ENCODE results near the gene NPEPPS.

NPEPPS gene

DNA sequence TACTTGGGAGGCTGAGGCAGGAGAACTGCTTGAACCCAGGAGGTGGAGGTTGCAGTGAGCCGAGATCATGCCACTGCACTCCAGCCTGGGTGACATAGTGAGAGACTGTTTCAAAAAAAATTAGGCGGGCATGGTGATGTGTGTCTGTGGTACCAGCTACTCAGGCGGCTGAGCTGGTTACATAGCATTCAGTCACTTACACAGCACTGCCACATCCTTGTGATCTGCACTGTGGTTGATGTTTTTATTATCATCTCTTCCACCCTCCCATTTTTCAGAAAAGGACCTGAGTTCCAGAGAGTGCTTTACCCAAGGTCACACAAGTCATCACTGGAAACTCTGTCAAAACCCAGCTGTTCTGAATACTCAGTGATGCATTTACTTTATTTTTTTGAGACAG, 104.0 kb downstream of the NPEPPS start:
- TF ChIP-seq, protein P1, sequence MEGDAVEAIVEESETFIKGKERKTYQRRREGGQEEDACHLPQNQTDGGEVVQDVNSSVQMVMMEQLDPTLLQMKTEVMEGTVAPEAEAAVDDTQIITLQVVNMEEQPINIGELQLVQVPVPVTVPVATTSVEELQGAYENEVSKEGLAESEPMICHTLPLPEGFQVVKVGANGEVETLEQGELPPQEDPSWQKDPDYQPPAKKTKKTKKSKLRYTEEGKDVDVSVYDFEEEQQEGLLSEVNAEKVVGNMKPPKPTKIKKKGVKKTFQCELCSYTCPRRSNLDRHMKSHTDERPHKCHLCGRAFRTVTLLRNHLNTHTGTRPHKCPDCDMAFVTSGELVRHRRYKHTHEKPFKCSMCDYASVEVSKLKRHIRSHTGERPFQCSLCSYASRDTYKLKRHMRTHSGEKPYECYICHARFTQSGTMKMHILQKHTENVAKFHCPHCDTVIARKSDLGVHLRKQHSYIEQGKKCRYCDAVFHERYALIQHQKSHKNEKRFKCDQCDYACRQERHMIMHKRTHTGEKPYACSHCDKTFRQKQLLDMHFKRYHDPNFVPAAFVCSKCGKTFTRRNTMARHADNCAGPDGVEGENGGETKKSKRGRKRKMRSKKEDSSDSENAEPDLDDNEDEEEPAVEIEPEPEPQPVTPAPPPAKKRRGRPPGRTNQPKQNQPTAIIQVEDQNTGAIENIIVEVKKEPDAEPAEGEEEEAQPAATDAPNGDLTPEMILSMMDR (IDR thresholded peaks at IDR 0.05; ENCODE audit: borderline replicate concordance, insufficient read depth, low read depth, low read length) = no peak
- H3K4me3 ChIP-seq (ENCODE audit: low read depth, low read length) = no peak overlapping the region

DNA sequence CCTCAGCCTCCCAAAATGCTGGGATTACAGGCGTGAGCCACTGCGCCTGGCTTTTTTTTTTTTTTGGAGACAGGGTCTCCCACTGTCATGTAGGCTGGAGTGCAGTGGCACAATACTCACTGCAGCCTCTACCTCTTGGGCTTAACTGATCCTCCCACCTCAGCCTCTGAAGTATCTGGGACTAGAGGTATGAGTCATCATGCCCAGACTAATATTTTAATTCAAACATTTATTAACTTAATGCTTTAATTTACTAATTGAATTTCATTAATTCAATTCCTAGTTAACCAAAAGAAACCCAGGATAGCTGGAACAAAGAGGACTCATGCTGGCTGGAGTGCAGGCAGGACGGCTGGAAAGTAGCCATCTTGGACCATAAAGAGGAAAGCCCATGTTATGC, 104.8 kb downstream of the NPEPPS start:
- no peak overlapping the region for H3K4me3 ChIP-seq (ENCODE audit: low read depth, low read length)
- TF ChIP-seq, protein P1 (IDR thresholded peaks at IDR 0.05; ENCODE audit: borderline replicate concordance, insufficient read depth, low read depth, low read length) = no peak

DNA sequence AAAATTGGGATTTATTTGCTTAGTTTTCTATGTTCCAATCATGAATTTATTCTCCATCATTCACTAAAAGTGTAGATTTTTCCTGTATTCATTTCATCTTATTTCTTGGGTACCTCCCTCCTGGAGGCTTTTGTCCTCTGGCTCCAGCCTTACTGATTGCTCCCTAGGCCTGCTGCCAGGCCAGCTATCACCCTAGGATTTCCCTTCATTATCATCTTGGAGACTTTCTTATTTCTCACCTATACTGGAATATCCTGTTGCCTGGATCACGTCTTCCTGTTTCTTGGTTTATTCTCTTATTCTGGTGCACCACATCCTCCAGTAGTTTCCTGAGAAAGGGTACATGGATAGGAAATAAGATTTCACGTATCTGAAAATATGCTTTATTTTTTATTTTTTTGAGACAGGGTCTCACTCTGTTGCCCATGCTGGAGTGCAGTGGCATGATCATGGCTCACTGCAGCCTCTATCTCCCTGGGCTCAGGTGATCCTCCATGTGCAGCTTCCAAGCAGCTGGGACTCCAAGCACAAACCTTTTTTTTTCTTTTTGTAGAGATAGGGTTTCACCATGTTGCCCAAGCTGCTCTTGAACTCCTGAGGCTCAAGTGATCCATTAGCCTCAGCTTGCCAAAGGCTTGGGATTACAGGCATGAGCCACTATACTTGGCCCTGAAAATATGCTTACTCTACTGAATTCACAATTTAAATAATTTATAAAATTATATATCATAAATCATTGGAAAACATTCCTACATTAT, 105.5 kb downstream of the NPEPPS start:
- H3K4me3 ChIP-seq (ENCODE audit: low read depth, low read length) = no peak overlapping the region
- TF ChIP-seq, protein P1 (IDR thresholded peaks at IDR 0.05; ENCODE audit: borderline replicate concordance, insufficient read depth, low read depth, low read length) = no peak

DNA sequence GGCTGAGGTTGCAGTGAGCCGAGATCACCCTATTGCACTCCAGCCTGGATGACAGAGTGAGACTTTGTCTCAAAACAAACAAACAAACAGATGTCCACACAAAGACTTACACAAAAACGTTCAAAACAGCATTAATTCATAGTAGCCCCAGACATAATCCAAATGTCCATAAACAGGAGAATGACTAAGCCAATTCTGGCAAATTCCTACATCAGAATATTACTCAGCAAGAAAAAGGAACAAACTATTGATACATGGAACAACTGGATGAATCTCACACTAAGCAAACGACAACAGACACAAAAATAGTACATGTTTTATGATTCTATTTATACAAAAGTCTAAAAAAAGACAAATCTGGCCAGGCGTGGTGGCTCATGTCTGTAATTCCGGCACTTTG, 108.0 kb downstream of the NPEPPS start:
- TF ChIP-seq, protein P1 (IDR thresholded peaks at IDR 0.05; ENCODE audit: borderline replicate concordance, insufficient read depth, low read depth, low read length) = no peak

DNA sequence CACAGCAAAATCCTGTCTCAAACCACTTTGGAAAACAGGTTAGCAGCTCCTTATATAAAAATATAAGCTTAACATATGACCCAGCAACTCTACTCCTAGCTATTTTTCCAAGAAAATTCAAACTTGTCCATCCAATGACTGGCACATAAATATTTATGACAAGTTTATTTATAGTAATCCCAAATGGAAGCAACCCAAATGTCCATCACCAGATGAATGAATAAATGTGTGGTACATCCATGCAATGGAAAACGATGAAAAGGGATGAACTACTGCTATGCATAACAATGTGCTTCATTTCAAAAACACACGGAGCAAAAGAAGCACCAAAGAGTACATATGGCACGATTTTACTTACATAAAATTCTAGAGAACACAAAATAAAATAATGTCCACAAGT, 109.2 kb downstream of the NPEPPS start:
- no peak overlapping the region for H3K4me3 ChIP-seq (ENCODE audit: low read depth, low read length)
- TF ChIP-seq, protein P1 (IDR thresholded peaks at IDR 0.05; ENCODE audit: borderline replicate concordance, insufficient read depth, low read depth, low read length) = no peak

More for the DNA sequence above, 108.0 kb downstream of the NPEPPS start:
- no peak overlapping the region for H3K4me3 ChIP-seq (ENCODE audit: low read depth, low read length)

DNA sequence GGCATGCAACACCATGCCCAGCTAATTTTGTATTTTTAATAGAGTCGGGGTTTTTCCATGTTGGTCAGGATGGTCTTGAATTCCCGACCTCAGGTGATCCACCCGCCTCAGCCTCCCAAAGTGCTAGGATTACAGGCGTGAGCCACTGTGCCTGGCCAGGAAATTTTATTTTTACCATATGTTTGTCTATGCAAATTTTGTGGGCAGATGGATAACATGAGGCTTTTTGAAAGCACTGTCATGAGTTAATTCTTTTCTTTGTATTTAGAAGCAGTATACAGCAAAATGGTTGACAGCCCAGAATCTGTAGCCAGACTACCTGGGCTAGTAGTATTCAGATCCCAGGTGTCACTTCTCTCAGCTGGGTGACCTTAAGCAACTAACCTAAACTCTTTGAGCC, 110.3 kb downstream of the NPEPPS start:
- TF ChIP-seq, protein P1 (IDR thresholded peaks at IDR 0.05; ENCODE audit: borderline replicate concordance, insufficient read depth, low read depth, low read length) = no peak
- H3K4me3 ChIP-seq (ENCODE audit: low read depth, low read length) = no peak overlapping the region

DNA sequence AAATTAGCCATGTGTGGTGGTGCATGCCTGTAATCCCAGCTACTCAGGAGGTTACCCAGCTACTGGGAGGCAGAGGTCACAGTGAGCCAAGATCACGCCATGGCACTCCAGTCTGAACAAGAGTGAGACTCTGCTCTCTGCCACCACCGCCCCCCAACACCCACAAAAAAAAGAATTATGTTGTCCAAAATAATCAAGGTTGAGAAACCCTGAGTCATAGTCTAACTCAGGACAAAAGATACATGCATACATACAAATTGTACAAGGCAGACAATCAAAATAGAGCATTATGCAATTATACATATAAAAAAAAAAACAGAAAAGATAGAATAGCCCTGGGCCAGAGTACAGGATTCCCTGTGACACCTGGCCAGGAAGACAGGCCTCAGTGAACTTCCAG, 112.2 kb downstream of the NPEPPS start:
- TF ChIP-seq, protein P1 (IDR thresholded peaks at IDR 0.05; ENCODE audit: borderline replicate concordance, insufficient read depth, low read depth, low read length) = no peak
- H3K4me3 ChIP-seq (ENCODE audit: low read depth, low read length) = no peak overlapping the region

Data from GM12875 (cell line).